Thymus (tissue), 11 donors: Measurements from ENCODE around the gene TNFRSF4. TPM values are rescaled to one million over a fixed set of nuclear protein-coding genes. Genes with fewer than 3 reads are reported as not detected.

Experiments
- DNase-seq, 9 donors: peaks; one replicate each; pipeline ENCODE4 v3.0.0-alpha.2; 2013; ENCODE audit warnings: low spot score in 9 of 9, low read depth in 6 of 9, missing footprints in 1 of 9
- H3K27ac ChIP-seq, 2 donors: one replicate each; pipeline ENCODE4 v1.5.1; 2013; ENCODE audit warnings: control low read depth in 1 of 2, low read depth in 1 of 2, low read length in 1 of 2, mild to moderate bottlenecking in 1 of 2, moderate library complexity in 1 of 2
- H3K27me3 ChIP-seq, 2 donors: one replicate each; pipeline ENCODE4 v1.5.1; 2013; ENCODE audit warnings: low read length in 1 of 2; ENCODE audit not compliant: control insufficient read depth in 2 of 2, insufficient read depth in 1 of 2
- H3K36me3 ChIP-seq, 2 donors: one replicate each; pipeline ENCODE4 v1.5.1; 2013; ENCODE audit warnings: low read length in 1 of 2, mild to moderate bottlenecking in 1 of 2, moderate library complexity in 1 of 2; ENCODE audit not compliant: control insufficient read depth in 2 of 2, insufficient read depth in 2 of 2
- H3K4me1 ChIP-seq, 2 donors: one replicate each; pipeline ENCODE4 v1.5.1; 2013; ENCODE audit warnings: low read length in 2 of 2; ENCODE audit not compliant: control insufficient read depth in 2 of 2, insufficient read depth in 2 of 2
- H3K4me3 ChIP-seq, 2 donors: one replicate each; pipeline ENCODE4 v1.5.1; 2013; ENCODE audit warnings: low read length in 2 of 2, control low read depth in 1 of 2, mild to moderate bottlenecking in 1 of 2
- H3K9me3 ChIP-seq, 2 donors: one replicate each; pipeline ENCODE4 v1.5.1; 2013; ENCODE audit warnings: low read length in 1 of 2, mild to moderate bottlenecking in 1 of 2; ENCODE audit not compliant: control insufficient read depth in 2 of 2, insufficient read depth in 1 of 2
- WGBS: extraction: QIAGEN DNeasy Blood & Tissue Kit; methylation state at CpG from one replicate; pipeline ENCODE4 v1.1.7; 2013; 5-methylcytosine and 5-hydroxymethylcytosine counted together
- polyA plus RNA-seq: library from polyadenylated mRNA; stranded (reverse); fragments of 200-250 nt; gene quantifications from one replicate; pipeline ENCODE4 v1.2.3, GENCODE V29; 2013
- total RNA-seq: library from RNA; stranded (reverse); fragments of 120-200 nt; gene quantifications from one replicate; pipeline ENCODE4 v1.2.4, GENCODE V29; 2013
- donor health status: healthy.

The TNFRSF4 gene
- total and polyA plus RNA-seq, 2 donors = 12.7 to 18.8 TPM

- no peak for DNase-seq
- Histone ChIP-seq H3K9me3 (peaks cover 0 to 22% of the 10 kb centered on the region in 2 donors), H3K36me3 (no peaks in the 10 kb centered on the region), H3K27ac (no peak overlapping the region), H3K27me3 (peaks cover 0 to 59% of the 10 kb centered on the region in 2 donors), H3K4me1 (peaks cover 29 to 68% of the 10 kb centered on the region in 2 donors), H3K4me3 (no peak overlapping the region)
- WGBS = 86% methylated on average over 12 of the region's 12 CpGs
These were observed 42.8 kb downstream of the TNFRSF4 start for GRCh38 chr1:1171161-1171545.

DNA sequence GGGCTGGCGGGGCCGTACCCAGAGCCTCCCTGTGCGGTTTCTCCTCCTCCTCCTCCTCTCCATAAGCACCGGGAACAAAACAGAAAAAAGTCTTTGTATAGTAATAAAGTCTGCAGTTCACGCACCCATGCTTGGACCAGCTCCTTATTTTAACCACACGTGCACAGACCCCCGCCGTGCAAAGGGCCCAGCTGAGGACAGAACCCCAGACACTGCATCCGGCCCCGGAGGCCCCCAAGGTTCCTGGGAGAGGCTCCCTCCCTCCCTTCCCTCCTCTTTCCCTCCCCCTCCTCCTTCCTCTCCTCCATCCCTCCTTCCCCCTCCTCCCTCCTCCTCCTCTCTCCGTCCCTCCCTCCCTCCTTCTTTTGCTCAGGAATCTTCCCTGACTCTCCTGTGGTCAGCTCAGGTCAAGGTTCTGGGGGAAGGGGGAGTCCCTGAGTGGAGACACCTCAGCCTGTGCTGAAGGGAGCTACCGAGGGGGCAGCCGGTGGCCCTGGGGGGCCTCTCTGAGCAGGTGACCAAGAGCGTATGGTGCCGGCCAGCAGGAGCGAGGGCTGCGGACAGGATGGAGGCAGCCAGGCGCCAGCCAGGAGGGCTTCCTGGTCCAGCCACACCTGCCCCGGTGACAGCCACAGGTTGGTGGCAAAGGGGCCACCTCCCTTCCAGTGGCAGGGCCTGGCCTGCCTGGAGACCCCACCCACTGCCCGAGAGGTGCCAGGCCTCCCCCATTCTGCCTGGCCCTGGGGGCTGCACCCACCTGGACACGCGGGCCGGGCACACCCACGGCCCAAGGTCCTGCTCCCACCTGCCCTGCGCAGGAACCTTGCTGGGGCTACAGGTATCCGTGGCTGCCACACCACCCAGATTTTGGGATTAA, 43.5 kb downstream of the TNFRSF4 start:
- peaks cover 29 to 65% of the 10 kb centered on the region in 2 donors for H3K4me1 ChIP-seq
- H3K27ac ChIP-seq = no peak overlapping the region
- DNase-seq = peak in 1 of 9 donors; percentile 27
- peaks cover 0 to 15% of the 10 kb centered on the region in 2 donors for H3K9me3 ChIP-seq
- H3K27me3 ChIP-seq = peaks cover 0 to 65% of the 10 kb centered on the region in 2 donors
- 51% methylated on average over 26 of the region's 26 CpGs for WGBS
- H3K36me3 ChIP-seq = no peaks in the 10 kb centered on the region
- no peak overlapping the region for H3K4me3 ChIP-seq

GRCh38 chr1:1169429-1170214, 44.3 kb downstream of the TNFRSF4 start:
- Histone ChIP-seq H3K27ac (no peak overlapping the region), H3K4me1 (peaks cover 29 to 61% of the 10 kb centered on the region in 2 donors), H3K27me3 (peaks cover 0 to 70% of the 10 kb centered on the region in 2 donors), H3K36me3 (no peaks in the 10 kb centered on the region), H3K4me3 (no peak overlapping the region), H3K9me3 (peaks cover 0 to 9% of the 10 kb centered on the region in 2 donors)
- WGBS = 75% methylated on average over 32 of the region's 32 CpGs
- DNase-seq = no peak

- WGBS = 87% methylated on average over 37 of the region's 37 CpGs
- Histone ChIP-seq H3K4me3 (no peak overlapping the region), H3K27me3 (peaks cover 0 to 68% of the 10 kb centered on the region in 2 donors), H3K4me1 (peaks cover 25 to 52% of the 10 kb centered on the region in 2 donors), H3K9me3 (peaks cover 0 to 7% of the 10 kb centered on the region in 2 donors), H3K27ac (no peak overlapping the region), H3K36me3 (no peaks in the 10 kb centered on the region)
- DNase-seq = no peak
These were observed 45.2 kb downstream of the TNFRSF4 start for GRCh38 chr1:1168451-1169411.

GRCh38 chr1:1167841-1168450, 46.0 kb downstream of the TNFRSF4 start:
- no peak for DNase-seq
- H3K27ac ChIP-seq = no peak overlapping the region
- no peaks in the 10 kb centered on the region for H3K36me3 ChIP-seq
- H3K4me3 ChIP-seq = no peak overlapping the region
- peaks cover 0 to 66% of the 10 kb centered on the region in 2 donors for H3K27me3 ChIP-seq
- H3K4me1 ChIP-seq = peaks cover 17 to 44% of the 10 kb centered on the region in 2 donors
- peaks cover 0 to 7% of the 10 kb centered on the region in 2 donors for H3K9me3 ChIP-seq
- WGBS = 97% methylated on average over 36 of the region's 36 CpGs

DNA sequence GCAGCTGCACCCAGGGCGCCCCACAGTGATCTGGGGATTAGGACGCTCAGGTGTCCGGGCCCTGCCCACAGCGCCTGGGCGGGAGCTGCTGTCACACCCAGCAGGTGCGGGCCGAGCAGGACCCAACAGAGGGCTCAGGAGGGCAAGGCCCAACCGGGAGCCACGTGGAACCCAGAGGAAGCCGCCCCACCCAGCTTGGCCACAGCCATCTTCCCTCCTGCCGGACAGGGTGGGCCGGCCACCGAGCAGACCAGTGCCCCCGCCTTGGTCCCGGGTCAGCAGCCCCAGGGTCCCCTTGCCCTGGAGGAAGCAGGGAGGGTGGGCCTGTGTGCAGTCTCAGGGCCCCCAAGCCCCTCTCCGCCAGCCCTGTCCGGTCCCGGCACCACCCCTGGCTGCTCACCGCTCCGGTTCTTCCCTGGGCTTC, 46.5 kb downstream of the TNFRSF4 start:
- no peak for DNase-seq
- H3K36me3 ChIP-seq = no peaks in the 10 kb centered on the region
- no peak overlapping the region for H3K4me3 ChIP-seq
- no peak overlapping the region for H3K27ac ChIP-seq
- peaks cover 0 to 67% of the 10 kb centered on the region in 2 donors for H3K27me3 ChIP-seq
- 92% methylated on average over 20 of the region's 20 CpGs for WGBS
- peaks cover 0 to 7% of the 10 kb centered on the region in 2 donors for H3K9me3 ChIP-seq
- peaks cover 17 to 40% of the 10 kb centered on the region in 2 donors for H3K4me1 ChIP-seq

GRCh38 chr1:1166642-1167397, 47.1 kb downstream of the TNFRSF4 start:
- WGBS = 94% methylated on average over 44 of the region's 44 CpGs
- H3K4me1 ChIP-seq = peaks cover 13 to 34% of the 10 kb centered on the region in 2 donors
- peaks cover 0 to 67% of the 10 kb centered on the region in 2 donors for H3K27me3 ChIP-seq
- no peaks in the 10 kb centered on the region for H3K36me3 ChIP-seq
- DNase-seq = no peak
- H3K9me3 ChIP-seq = peaks cover 0 to 2% of the 10 kb centered on the region in 2 donors
- no peak overlapping the region for H3K27ac ChIP-seq
- H3K4me3 ChIP-seq = no peak overlapping the region
